LNCAP (cell line): ENCODE results near the gene DGKG.

Experiments used
- TF ChIP-seq, protein P1 (sequence below): fragments of 450-650 bp; IDR thresholded peaks from 2 replicates; pipeline ENCODE4 v1.5.1; 2017; ENCODE audit warnings: mild to moderate bottlenecking

The DGKG gene

GRCh38 chr3:186315581-186316354 is 46.3 kb downstream of the DGKG start:
- TF ChIP-seq, protein P1, sequence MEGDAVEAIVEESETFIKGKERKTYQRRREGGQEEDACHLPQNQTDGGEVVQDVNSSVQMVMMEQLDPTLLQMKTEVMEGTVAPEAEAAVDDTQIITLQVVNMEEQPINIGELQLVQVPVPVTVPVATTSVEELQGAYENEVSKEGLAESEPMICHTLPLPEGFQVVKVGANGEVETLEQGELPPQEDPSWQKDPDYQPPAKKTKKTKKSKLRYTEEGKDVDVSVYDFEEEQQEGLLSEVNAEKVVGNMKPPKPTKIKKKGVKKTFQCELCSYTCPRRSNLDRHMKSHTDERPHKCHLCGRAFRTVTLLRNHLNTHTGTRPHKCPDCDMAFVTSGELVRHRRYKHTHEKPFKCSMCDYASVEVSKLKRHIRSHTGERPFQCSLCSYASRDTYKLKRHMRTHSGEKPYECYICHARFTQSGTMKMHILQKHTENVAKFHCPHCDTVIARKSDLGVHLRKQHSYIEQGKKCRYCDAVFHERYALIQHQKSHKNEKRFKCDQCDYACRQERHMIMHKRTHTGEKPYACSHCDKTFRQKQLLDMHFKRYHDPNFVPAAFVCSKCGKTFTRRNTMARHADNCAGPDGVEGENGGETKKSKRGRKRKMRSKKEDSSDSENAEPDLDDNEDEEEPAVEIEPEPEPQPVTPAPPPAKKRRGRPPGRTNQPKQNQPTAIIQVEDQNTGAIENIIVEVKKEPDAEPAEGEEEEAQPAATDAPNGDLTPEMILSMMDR = no peak

DNA sequence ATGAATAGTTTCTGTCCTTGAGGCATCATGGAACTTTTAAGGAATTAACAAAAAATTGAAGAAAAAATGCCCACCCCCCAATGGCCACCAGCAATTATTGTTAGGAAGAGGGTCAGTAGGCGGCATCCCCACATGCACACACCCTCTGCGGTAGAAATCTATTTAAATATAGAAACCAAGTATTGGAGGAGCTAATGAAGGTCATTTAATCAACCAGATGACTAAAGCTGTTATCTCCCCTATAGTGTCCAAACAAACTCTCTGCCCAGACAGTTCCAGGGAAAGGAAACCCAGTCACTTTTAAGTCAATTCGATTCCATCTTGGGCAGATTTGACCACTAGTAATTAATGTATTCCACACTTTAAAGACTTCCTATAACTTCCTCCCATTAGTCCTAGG is 47.1 kb downstream of the DGKG start:
- TF ChIP-seq, protein P1 = no peak

GRCh38 chr3:186311441-186311840 is 50.6 kb downstream of the DGKG start:
- TF ChIP-seq, protein P1 = no peak

GRCh38 chr3:186308549-186308948 is 53.5 kb downstream of the DGKG start:
- TF ChIP-seq, protein P1 = no peak

DNA sequence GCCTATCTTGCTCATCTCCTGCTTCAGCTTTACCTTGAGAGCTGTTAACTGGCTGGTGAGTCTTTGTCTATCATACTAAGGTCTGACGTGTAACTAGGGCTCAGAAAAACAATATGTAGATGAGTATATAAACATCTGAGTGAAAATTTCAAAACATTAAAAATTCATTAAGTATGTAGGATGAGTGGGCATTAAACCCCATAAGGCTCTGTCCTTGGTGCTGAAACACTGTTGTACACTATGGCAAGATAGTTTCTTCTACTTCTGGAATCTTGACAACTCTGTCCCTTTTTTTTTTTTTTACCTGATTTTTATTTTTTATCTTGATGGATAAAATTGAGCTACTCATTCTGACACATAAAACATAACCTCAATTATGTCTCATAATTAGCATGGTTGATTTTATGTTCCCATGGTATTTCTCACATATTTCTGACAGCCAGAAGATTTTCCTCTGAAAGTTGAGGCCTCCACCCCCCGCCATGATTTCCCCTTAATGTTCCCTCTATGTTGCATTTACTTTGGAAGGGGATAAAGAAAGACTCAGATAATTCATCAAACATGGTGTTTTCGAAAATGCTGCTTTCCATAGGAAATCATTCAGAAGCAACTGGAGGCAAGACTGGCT is 54.3 kb downstream of the DGKG start:
- TF ChIP-seq, protein P1 = no peak

DNA sequence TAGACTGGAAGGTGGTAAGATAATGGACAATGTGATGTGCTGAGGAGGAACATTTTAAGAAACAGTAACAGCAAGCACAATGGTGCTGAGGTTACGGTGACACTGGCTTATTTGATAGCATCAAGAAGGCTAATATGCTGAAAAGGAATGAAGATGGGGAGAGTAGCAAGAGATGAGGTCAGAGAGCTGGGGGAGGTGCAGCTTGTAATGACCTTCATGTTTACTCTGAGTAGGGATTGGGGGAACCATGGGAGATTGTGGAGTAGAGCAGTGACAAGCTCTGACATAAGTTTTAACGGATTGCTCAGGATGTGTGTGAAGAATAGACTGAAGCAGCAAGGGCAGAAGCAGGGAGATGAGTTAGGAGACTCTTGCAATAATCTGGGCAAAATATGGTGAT is 56.7 kb downstream of the DGKG start:
- TF ChIP-seq, protein P1 = no peak

DNA sequence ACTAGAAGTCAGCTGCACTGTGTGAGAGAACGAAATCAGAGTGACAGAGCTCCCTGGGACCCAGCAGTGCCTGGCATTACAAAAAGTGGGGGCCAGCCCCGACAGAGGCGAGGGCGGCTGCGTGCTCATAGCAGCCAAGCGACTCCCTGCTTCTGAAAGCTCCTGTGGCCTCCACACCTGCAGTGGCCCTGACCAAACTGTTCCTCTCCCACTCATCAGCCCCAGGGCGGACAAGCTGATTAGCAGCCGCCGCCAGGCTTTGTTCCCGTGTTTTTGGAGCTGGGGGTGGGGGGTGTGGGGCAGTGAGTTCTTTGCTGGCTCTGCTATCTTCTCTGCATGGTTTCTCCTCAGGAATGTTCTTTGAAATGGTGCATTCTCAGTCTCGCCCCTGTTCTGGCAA is 58.1 kb downstream of the DGKG start:
- TF ChIP-seq, protein P1 = no peak
